Prostate gland (tissue), 2 donors: ENCODE results near the gene SSBP3.

Experiments
- POLR2A ChIP-seq: fragments of 450-650 bp; IDR thresholded peaks from one replicate; pipeline ENCODE4 v1.6.1; 2016; ENCODE audit warnings: antibody characterized with exemption, mild to moderate bottlenecking
- POLR2AphosphoS5 ChIP-seq: sonication (generic); formaldehyde crosslinking; IDR thresholded peaks from one replicate; pipeline ENCODE4 v1.6.1; 2017; ENCODE audit warnings: antibody characterized with exemption
- TF ChIP-seq, protein P1 (sequence below), 4 experiments: fragments of 200-600 bp in 2 of 4; fragments of 450-650 bp in 2 of 4; sonication (generic) in 2 of 4; IDR thresholded peaks; 1 replicate in 3 of 4; 2 replicates in 1 of 4; pipeline ENCODE4 v1.5.1; 2016 to 2019; ENCODE audit warnings: antibody characterized with exemption in 4 of 4, mild to moderate bottlenecking in 2 of 4, moderate library complexity in 2 of 4

DNA sequence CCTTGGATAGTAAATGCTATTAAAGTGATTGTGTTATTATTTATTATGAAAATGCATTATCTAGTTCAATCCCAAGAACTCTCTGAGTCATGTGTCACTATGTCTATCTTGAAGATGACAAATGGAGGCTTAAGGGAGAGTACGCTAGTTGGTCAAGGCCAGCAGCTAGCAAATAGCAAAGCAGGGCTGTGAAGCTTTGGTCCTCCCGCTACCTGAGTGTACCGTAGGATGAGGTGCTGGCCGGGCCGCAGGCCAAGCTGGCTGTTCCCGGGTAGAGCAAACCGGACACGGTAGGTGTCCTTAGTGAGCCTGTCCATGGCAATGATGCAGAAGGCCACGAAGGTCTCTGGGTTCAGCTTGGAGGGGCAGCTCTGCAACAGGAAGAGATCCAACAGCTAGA, 215.7 kb downstream of the SSBP3 start:
- TF ChIP-seq POLR2A (no peak), POLR2AphosphoS5 (no peak)
- TF ChIP-seq, protein P1, sequence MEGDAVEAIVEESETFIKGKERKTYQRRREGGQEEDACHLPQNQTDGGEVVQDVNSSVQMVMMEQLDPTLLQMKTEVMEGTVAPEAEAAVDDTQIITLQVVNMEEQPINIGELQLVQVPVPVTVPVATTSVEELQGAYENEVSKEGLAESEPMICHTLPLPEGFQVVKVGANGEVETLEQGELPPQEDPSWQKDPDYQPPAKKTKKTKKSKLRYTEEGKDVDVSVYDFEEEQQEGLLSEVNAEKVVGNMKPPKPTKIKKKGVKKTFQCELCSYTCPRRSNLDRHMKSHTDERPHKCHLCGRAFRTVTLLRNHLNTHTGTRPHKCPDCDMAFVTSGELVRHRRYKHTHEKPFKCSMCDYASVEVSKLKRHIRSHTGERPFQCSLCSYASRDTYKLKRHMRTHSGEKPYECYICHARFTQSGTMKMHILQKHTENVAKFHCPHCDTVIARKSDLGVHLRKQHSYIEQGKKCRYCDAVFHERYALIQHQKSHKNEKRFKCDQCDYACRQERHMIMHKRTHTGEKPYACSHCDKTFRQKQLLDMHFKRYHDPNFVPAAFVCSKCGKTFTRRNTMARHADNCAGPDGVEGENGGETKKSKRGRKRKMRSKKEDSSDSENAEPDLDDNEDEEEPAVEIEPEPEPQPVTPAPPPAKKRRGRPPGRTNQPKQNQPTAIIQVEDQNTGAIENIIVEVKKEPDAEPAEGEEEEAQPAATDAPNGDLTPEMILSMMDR (IDR thresholded peaks at IDR 0.05), result no peak
